ENCODE results near the gene YIPF1.

GRCh38 chr1:53871773-53872484 is 17.7 kb downstream of the YIPF1 start:
- TF ChIP-seq POLR2A (IDR thresholded peaks at IDR 0.05; ENCODE audit: low read depth) = no peak
- TF ChIP-seq, protein P1, sequence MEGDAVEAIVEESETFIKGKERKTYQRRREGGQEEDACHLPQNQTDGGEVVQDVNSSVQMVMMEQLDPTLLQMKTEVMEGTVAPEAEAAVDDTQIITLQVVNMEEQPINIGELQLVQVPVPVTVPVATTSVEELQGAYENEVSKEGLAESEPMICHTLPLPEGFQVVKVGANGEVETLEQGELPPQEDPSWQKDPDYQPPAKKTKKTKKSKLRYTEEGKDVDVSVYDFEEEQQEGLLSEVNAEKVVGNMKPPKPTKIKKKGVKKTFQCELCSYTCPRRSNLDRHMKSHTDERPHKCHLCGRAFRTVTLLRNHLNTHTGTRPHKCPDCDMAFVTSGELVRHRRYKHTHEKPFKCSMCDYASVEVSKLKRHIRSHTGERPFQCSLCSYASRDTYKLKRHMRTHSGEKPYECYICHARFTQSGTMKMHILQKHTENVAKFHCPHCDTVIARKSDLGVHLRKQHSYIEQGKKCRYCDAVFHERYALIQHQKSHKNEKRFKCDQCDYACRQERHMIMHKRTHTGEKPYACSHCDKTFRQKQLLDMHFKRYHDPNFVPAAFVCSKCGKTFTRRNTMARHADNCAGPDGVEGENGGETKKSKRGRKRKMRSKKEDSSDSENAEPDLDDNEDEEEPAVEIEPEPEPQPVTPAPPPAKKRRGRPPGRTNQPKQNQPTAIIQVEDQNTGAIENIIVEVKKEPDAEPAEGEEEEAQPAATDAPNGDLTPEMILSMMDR (IDR thresholded peaks at IDR 0.05) = no peak
- no peak for TF ChIP-seq POLR2AphosphoS5 (IDR thresholded peaks at IDR 0.05)
- no peak for TF ChIP-seq EP300 (IDR thresholded peaks at IDR 0.05)
